Activated naive CD8-positive, alpha-beta T cell treated with anti-CD3 and anti-CD28 coated beads, Interleukin-2, amount 50 U/mL, for 24 hours (primary cell): Measurements from ENCODE around the gene AMELX.

Source experiments
- ATAC-seq: fragments of 150-1000 bp; cut with Tn5 transposase; one replicate; pipeline ENCODE4 v1.10.0; 2021
- DNase-seq: peaks from one replicate; pipeline ENCODE4 v3.0.0; 2021
- H3K27ac Mint-ChIP-seq: one replicate; pipeline ENCODE4 v1.8.0; 2021; ENCODE audit warnings: mild to moderate bottlenecking, mixed read lengths
- H3K27me3 Mint-ChIP-seq: one replicate; pipeline ENCODE4 v1.8.0; 2021; ENCODE audit warnings: mixed read lengths
- H3K36me3 Mint-ChIP-seq: one replicate; pipeline ENCODE4 v1.8.0; 2021; ENCODE audit warnings: low read depth, mixed read lengths
- H3K4me1 Mint-ChIP-seq: one replicate; pipeline ENCODE4 v1.8.0; 2021; ENCODE audit warnings: mixed read lengths
- H3K4me3 Mint-ChIP-seq: one replicate; pipeline ENCODE4 v1.8.0; 2021; ENCODE audit warnings: mild to moderate bottlenecking, moderate library complexity, mixed read lengths
- H3K9me3 Mint-ChIP-seq: one replicate; pipeline ENCODE4 v1.8.0; 2021; ENCODE audit warnings: mixed read lengths

Gene AMELX

GRCh38 chrX:11293113-11293512, at the start of gene AMELX:
Gene AMELX, plus strand, starts transcription at chrX:11293413. Its CDS starts 1,376 bp downstream, at chrX:11294789.
- no peak within 1 kb of the TSS for H3K4me3 Mint-ChIP-seq
- DNase-seq (no peak), ATAC-seq (no peak)
- H3K27ac Mint-ChIP-seq = no peak within 1 kb of the TSS
- no peaks in the 10 kb centered on the region for H3K4me1 Mint-ChIP-seq
- H3K27me3 Mint-ChIP-seq = no peaks in the 10 kb centered on the region
- H3K9me3 Mint-ChIP-seq = no peaks in the 10 kb centered on the region
- H3K36me3 Mint-ChIP-seq = no peaks in the 10 kb centered on the region

GRCh38 chrX:11244636-11245035, 48.6 kb upstream of the AMELX start:
- DNase-seq (no peak), ATAC-seq (no peak)
- no peaks in the 10 kb centered on the region for H3K9me3 Mint-ChIP-seq
- H3K27ac Mint-ChIP-seq = no peak overlapping the region
- no peaks in the 10 kb centered on the region for H3K4me1 Mint-ChIP-seq
- no peaks in the 10 kb centered on the region for H3K36me3 Mint-ChIP-seq
- H3K27me3 Mint-ChIP-seq = no peaks in the 10 kb centered on the region
- H3K4me3 Mint-ChIP-seq = no peak overlapping the region

DNA sequence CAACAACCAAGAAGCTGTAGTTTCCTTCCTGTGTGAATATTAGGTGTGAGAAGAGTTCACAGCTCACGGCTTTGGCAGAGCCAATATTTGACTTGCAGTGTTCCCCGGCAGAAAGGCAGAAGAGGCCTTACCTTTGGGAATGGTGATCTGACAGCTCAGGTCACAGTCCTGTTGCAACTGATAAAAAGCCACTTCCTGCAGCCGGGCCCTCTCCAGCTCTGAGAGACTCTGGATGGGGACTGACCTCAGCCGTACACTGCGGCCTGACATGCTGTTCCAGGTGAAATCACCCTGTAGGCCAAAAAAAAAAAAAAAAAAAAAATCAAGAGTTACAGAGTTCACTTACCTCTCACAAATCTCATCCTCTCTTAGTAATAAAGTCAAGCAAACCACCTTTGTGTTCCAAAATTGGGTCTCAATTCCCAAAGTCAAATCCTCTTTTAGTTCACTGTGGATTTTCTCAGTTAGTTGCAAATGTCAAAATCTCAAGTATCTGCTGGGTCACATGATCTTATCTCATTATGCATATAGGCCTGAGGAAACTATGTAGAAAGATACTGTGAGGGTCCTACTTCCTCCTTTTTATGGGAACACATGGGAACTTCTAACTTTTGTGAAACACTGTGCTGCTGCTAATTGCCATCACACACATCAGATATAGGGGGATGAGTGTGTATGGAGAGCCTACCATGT, 38.6 kb upstream of the AMELX start:
- H3K4me3 Mint-ChIP-seq = no peak overlapping the region
- H3K9me3 Mint-ChIP-seq = no peaks in the 10 kb centered on the region
- H3K4me1 Mint-ChIP-seq = no peaks in the 10 kb centered on the region
- no peaks in the 10 kb centered on the region for H3K27me3 Mint-ChIP-seq
- ATAC-seq (no peak), DNase-seq (no peak)
- no peak overlapping the region for H3K27ac Mint-ChIP-seq
- H3K36me3 Mint-ChIP-seq = no peaks in the 10 kb centered on the region

DNA sequence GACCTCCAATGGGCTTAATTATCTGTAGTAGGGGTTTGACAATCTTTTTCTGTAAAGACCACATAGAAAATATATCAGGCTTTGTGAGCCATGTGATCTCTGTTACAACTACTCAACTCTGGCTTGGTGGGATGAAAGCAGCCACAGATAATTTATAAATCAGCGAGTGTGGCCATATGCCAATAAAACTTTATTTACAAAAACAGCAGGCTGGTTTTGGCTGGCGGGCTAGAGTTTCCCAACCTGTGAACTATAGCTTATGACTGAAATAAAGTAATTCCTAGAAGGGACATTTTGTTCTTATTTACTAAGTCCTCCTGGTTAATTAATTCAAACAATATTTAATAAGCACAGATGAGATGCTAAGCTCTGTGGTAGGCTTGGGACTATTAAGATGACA, 35.9 kb upstream of the AMELX start:
- Mint-ChIP-seq H3K27ac (no peak overlapping the region), H3K4me1 (no peaks in the 10 kb centered on the region), H3K36me3 (no peaks in the 10 kb centered on the region), H3K27me3 (no peaks in the 10 kb centered on the region), H3K9me3 (no peaks in the 10 kb centered on the region), H3K4me3 (no peak overlapping the region)
- DNase-seq = no peak
- no peak for ATAC-seq

DNA sequence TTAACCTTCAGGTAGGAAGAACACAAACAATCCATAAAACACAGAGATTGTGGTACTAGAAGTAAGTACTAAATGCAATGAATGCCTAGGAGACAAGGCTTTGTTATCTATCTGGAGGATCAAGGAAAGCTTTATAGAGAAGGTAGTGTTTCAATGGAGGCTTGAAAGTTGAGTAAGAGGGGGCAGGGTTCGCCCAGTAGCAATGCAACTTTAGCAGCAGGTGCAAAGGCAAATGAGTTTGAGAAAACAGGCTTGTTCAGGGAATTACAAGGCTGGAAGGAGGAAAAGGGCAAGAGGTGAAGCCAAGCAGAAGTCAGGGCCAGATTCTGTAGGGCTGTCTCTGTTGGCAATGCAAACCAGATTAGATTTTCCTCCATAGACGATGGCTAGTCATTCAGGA, 35.5 kb upstream of the AMELX start:
- Mint-ChIP-seq H3K4me1 (no peaks in the 10 kb centered on the region), H3K36me3 (no peaks in the 10 kb centered on the region), H3K9me3 (no peaks in the 10 kb centered on the region), H3K27ac (no peak overlapping the region), H3K4me3 (no peak overlapping the region), H3K27me3 (no peaks in the 10 kb centered on the region)
- DNase-seq (no peak), ATAC-seq (no peak)

- Mint-ChIP-seq H3K36me3 (no peaks in the 10 kb centered on the region), H3K27ac (no peak overlapping the region), H3K4me1 (no peaks in the 10 kb centered on the region), H3K4me3 (no peak overlapping the region), H3K27me3 (no peaks in the 10 kb centered on the region), H3K9me3 (no peaks in the 10 kb centered on the region)
- DNase-seq (no peak), ATAC-seq (no peak)
These were observed 33.8 kb upstream of the AMELX start for GRCh38 chrX:11259437-11259836.

DNA sequence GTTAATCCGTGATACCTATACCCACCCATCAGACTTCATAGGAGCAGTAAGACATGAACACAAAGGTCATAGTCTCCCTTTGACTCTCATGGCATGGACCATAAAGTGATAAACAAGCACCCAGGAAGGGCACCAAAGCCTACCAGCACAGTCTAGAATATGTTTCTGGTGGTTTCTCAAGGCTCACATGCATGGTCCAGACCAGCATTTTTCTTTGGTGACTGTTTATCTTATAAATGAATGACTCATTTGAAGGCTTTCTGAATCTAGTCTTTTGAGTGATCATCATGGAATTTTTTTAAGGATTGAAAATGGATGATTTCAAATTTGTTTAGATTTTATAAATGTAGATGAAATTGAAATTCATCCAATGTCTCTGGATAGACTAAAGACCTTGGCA, 32.0 kb upstream of the AMELX start:
- Mint-ChIP-seq H3K4me3 (no peak overlapping the region), H3K27me3 (no peaks in the 10 kb centered on the region), H3K4me1 (no peaks in the 10 kb centered on the region), H3K27ac (no peak overlapping the region), H3K36me3 (no peaks in the 10 kb centered on the region), H3K9me3 (no peaks in the 10 kb centered on the region)
- no peak for DNase-seq
- no peak for ATAC-seq

- ATAC-seq (no peak), DNase-seq (no peak)
- Mint-ChIP-seq H3K27me3 (no peaks in the 10 kb centered on the region), H3K4me1 (no peaks in the 10 kb centered on the region), H3K36me3 (no peaks in the 10 kb centered on the region), H3K4me3 (no peak overlapping the region), H3K27ac (no peak overlapping the region), H3K9me3 (no peaks in the 10 kb centered on the region)
These were observed 28.3 kb upstream of the AMELX start for GRCh38 chrX:11264925-11265324.

DNA sequence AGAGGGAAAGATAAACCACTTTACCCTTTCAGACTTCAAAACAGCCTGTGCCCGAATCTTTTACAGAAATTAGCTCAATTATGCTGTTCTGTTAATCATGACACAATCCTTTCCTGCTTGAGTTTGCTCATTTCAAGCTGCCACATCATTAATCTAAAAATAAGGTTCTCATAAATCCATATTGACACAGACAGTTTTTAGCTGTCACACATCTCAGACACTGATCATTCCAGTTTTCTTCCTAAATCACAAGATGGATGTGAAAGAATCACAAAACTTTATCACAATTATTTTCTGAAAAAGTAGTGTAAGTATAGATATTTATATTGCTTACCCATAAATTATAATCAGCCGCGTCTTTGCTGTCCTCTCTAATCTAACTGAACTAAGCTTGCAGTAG, 27.9 kb upstream of the AMELX start:
- ATAC-seq = no peak
- no peak overlapping the region for H3K27ac Mint-ChIP-seq
- no peaks in the 10 kb centered on the region for H3K4me1 Mint-ChIP-seq
- H3K4me3 Mint-ChIP-seq = no peak overlapping the region
- H3K36me3 Mint-ChIP-seq = no peaks in the 10 kb centered on the region
- H3K27me3 Mint-ChIP-seq = no peaks in the 10 kb centered on the region
- no peaks in the 10 kb centered on the region for H3K9me3 Mint-ChIP-seq
- DNase-seq = no peak

DNA sequence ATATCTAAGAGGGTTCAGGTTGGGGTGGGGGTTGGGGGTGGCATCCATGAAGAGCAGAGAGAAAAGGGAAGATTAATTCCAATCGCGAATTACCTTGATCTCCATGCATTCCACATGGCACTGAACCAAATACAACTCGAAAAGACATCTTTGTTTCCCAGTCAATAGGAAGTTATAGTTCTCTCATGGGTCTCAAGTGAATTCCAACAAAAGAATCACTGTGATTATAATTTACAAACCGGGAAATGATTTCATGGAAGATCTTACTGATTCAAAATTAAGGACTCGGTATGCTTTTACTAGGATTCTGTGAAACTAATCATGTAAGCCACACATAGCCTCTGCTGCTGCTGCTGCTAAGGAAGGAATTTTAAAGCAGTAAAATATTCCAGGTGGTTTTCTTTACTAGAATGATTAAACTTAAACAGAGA, 26.6 kb upstream of the AMELX start:
- ATAC-seq (no peak), DNase-seq (no peak)
- H3K27ac Mint-ChIP-seq = no peak overlapping the region
- no peaks in the 10 kb centered on the region for H3K4me1 Mint-ChIP-seq
- no peaks in the 10 kb centered on the region for H3K9me3 Mint-ChIP-seq
- H3K36me3 Mint-ChIP-seq = no peaks in the 10 kb centered on the region
- H3K27me3 Mint-ChIP-seq = no peaks in the 10 kb centered on the region
- H3K4me3 Mint-ChIP-seq = no peak overlapping the region

- Mint-ChIP-seq H3K4me1 (no peaks in the 10 kb centered on the region), H3K27me3 (no peaks in the 10 kb centered on the region), H3K27ac (no peak overlapping the region), H3K4me3 (no peak overlapping the region), H3K36me3 (no peaks in the 10 kb centered on the region), H3K9me3 (no peaks in the 10 kb centered on the region)
- no peak for DNase-seq
- ATAC-seq = no peak
These were observed 25.8 kb upstream of the AMELX start for GRCh38 chrX:11267425-11267824.

DNA sequence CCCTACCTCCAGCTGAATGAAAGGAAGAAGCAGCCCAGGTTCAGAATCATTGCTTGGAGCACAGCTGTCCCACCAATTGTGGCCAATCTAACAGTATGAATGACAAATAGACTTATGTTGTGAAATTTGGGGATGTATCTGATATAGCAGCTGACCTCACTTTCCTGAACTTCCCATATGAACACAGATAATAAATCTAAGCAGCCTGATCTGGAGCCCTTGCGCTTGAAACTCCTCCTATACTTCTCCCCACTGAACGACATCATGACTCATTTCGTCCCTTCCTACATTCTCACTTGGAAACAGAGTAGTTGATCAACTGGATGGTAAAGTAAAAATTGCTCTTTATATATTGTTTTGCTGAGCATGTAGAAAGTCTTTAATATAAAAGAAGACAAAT, 24.2 kb upstream of the AMELX start:
- Mint-ChIP-seq H3K27ac (no peak overlapping the region), H3K36me3 (no peaks in the 10 kb centered on the region), H3K9me3 (no peaks in the 10 kb centered on the region), H3K4me1 (no peaks in the 10 kb centered on the region), H3K27me3 (no peaks in the 10 kb centered on the region), H3K4me3 (no peak overlapping the region)
- ATAC-seq = no peak
- DNase-seq = no peak

GRCh38 chrX:11269996-11270395, 23.2 kb upstream of the AMELX start:
- Mint-ChIP-seq H3K27me3 (no peaks in the 10 kb centered on the region), H3K36me3 (no peaks in the 10 kb centered on the region), H3K27ac (no peak overlapping the region), H3K4me3 (no peak overlapping the region), H3K9me3 (no peaks in the 10 kb centered on the region), H3K4me1 (no peaks in the 10 kb centered on the region)
- no peak for ATAC-seq
- no peak for DNase-seq

DNA sequence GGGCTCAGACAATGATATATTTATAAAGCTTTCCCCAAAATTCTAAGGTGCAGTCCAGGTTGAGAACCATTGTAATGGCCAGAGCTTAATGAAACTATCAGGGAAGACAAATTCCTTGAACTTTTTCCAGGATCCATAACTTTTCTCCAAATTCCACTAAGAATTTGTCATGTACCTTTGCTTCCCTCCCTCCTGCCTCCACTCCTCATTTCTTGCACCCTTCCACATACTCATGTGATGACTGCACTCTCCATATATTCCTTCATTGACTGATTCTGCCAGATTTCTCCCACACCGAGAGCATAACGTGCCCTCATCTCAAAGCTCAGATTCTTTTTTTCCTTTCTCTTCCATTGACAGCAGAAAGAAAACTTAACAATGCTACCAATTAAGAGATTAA, 20.9 kb upstream of the AMELX start:
- ATAC-seq (no peak), DNase-seq (no peak)
- Mint-ChIP-seq H3K36me3 (no peaks in the 10 kb centered on the region), H3K4me3 (no peak overlapping the region), H3K27ac (no peak overlapping the region), H3K4me1 (no peaks in the 10 kb centered on the region), H3K27me3 (no peaks in the 10 kb centered on the region), H3K9me3 (no peaks in the 10 kb centered on the region)

GRCh38 chrX:11272863-11273262, 20.4 kb upstream of the AMELX start:
- Mint-ChIP-seq H3K4me1 (no peaks in the 10 kb centered on the region), H3K4me3 (no peak overlapping the region), H3K36me3 (no peaks in the 10 kb centered on the region), H3K9me3 (no peaks in the 10 kb centered on the region), H3K27ac (no peak overlapping the region), H3K27me3 (no peaks in the 10 kb centered on the region)
- no peak for ATAC-seq
- DNase-seq = no peak

DNA sequence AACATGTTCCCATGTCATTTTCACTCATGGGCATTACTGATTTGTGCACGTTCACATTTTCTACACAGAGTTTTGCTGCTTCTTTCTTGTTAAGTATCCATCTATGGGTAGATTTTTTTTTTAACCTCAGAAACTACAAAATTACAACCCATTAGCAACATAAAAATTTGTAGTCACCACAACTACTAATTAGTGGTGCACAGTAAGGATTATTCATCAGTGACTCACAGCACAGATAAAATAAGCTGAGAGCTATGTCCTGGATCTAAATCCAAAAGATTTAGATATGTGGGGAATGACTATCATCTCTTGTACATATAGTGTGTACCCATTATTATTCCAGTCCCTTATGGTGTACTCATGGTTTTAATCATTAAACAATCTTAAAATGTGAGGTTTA, 19.7 kb upstream of the AMELX start:
- no peak for ATAC-seq
- Mint-ChIP-seq H3K27me3 (no peaks in the 10 kb centered on the region), H3K4me1 (no peaks in the 10 kb centered on the region), H3K27ac (no peak overlapping the region), H3K36me3 (no peaks in the 10 kb centered on the region), H3K9me3 (no peaks in the 10 kb centered on the region), H3K4me3 (no peak overlapping the region)
- no peak for DNase-seq
